IMR-90 (cell line): Measurements from ENCODE around the gene FAT1. TPM values are rescaled to one million over a fixed set of nuclear protein-coding genes. Genes with fewer than 3 reads are reported as not detected.

ENCODE experiments used
- ATAC-seq: fragments of 200-7000 bp; cut with Tn5 transposase; 2 replicates; pipeline ENCODE4 v1.9.1; 2020; ENCODE audit warnings: low read depth, mild to moderate bottlenecking, moderate library complexity
- BruUV-seq: library from RNA; stranded (reverse); fragments of 400-500 nt; replicated peaks from 2 replicates; lab custom pipeline; 2021; lab: Mats Ljungman, UMichigan
- CTCF ChIA-PET: fragments of 300-600 bp; formaldehyde crosslinking; extraction: SDS; loops from one replicate; lab custom pipeline; 2021; ENCODE audit warnings: antibody characterized with exemption; lab: Yijun Ruan, JAX
- POLR2A ChIA-PET: fragments of 300-600 bp; sonication (Branson Sonifier 250); formaldehyde crosslinking; loops from one replicate; lab custom pipeline; 2022; ENCODE audit warnings: antibody characterized with exemption; ENCODE audit not compliant: unreplicated experiment; lab: Charles Lee
- DNase-seq: peaks from one replicate; pipeline ENCODE4 v3.0.0; 2013
- H2AFZ ChIP-seq: replicated peaks from 2 replicates; pipeline ENCODE3; 2013; ENCODE audit warnings: low read length, mild to moderate bottlenecking; ENCODE audit not compliant: poor library complexity
- H2AK5ac ChIP-seq: 2 replicates; pipeline ENCODE4 v1.6.1; 2013; ENCODE audit warnings: low read depth, low read length, inconsistent platforms
- H2AK9ac ChIP-seq: replicated peaks from 2 replicates; pipeline ENCODE3; 2013; ENCODE audit warnings: mild to moderate bottlenecking, low read depth, low read length, moderate library complexity; ENCODE audit not compliant: poor library complexity
- H2BK120ac ChIP-seq: 2 replicates; pipeline ENCODE4 v1.6.1; 2013; ENCODE audit warnings: low read depth, low read length, inconsistent platforms
- H2BK15ac ChIP-seq: 3 replicates; pipeline ENCODE4 v1.6.1; 2013; ENCODE audit warnings: low read depth, low read length, inconsistent platforms
- H2BK20ac ChIP-seq: 2 replicates; pipeline ENCODE4 v1.6.1; 2013; ENCODE audit warnings: low read depth, mild to moderate bottlenecking, inconsistent platforms, low read length, moderate library complexity
- H2BK5ac ChIP-seq: 2 replicates; pipeline ENCODE4 v1.6.1; 2013; ENCODE audit warnings: mild to moderate bottlenecking, low read depth, low read length, inconsistent platforms; ENCODE audit not compliant: poor library complexity, severe bottlenecking
- H3K14ac ChIP-seq: replicated peaks from 2 replicates; pipeline ENCODE4 v1.6.1; 2013; ENCODE audit warnings: low read depth, low read length, inconsistent platforms
- H3K18ac ChIP-seq: 2 replicates; pipeline ENCODE4 v1.6.1; 2013; ENCODE audit warnings: low read depth, low read length, control low read depth
- H3K23ac ChIP-seq: 2 replicates; pipeline ENCODE4 v1.6.1; 2013; ENCODE audit warnings: low read depth, low read length, inconsistent platforms
- H3K27ac ChIP-seq: 2 replicates; pipeline ENCODE4 v1.5.1; 2013; ENCODE audit warnings: mild to moderate bottlenecking, control low read depth, low read length; ENCODE audit not compliant: insufficient read depth
- H3K27me3 ChIP-seq: 2 replicates; pipeline ENCODE4 v1.6.1; 2013; ENCODE audit warnings: low read length; ENCODE audit not compliant: control insufficient read depth, insufficient read depth
- H3K36me3 ChIP-seq: 2 replicates; pipeline ENCODE4 v1.6.1; 2013; ENCODE audit warnings: low read length, mixed read lengths; ENCODE audit not compliant: control insufficient read depth, insufficient read depth
- H3K4ac ChIP-seq: 2 replicates; pipeline ENCODE4 v1.6.1; 2013; ENCODE audit warnings: low read depth, low read length, inconsistent platforms
- H3K4me1 ChIP-seq: 2 replicates; pipeline ENCODE4 v1.6.1; 2013; ENCODE audit warnings: low read length, mixed read lengths; ENCODE audit not compliant: control insufficient read depth, insufficient read depth
- H3K4me2 ChIP-seq: 2 replicates; pipeline ENCODE4 v1.6.1; 2013; ENCODE audit warnings: low read depth, mild to moderate bottlenecking, control low read depth, low read length, moderate library complexity
- H3K4me3 ChIP-seq: 2 replicates; pipeline ENCODE4 v1.5.1; 2013; ENCODE audit warnings: low read depth, mild to moderate bottlenecking, control low read depth, low read length, moderate library complexity; ENCODE audit not compliant: insufficient read depth
- H3K56ac ChIP-seq: 2 replicates; pipeline ENCODE4 v1.6.1; 2013; ENCODE audit warnings: low read length, inconsistent platforms; ENCODE audit not compliant: insufficient read depth; ENCODE audit errors: extremely low read depth
- H3K79me1 ChIP-seq, 2 experiments: 2 replicates each; pipeline ENCODE4 v1.6.1; 2013; ENCODE audit warnings: low read length in 2 of 2, inconsistent platforms in 1 of 2, low read depth in 1 of 2
- H3K9ac ChIP-seq: 2 replicates; pipeline ENCODE4 v1.6.1; 2013; ENCODE audit warnings: low read depth, low read length, control low read depth
- H3K9me1 ChIP-seq: 2 replicates; pipeline ENCODE4 v1.6.1; 2013; ENCODE audit warnings: low read length, inconsistent platforms; ENCODE audit not compliant: insufficient read depth
- H3K9me3 ChIP-seq: 2 replicates; pipeline ENCODE4 v1.6.1; 2013; ENCODE audit warnings: low read length; ENCODE audit not compliant: control insufficient read depth, insufficient read depth
- H4K20me1 ChIP-seq: 2 replicates; pipeline ENCODE4 v1.6.1; 2013; ENCODE audit warnings: low read length, inconsistent platforms; ENCODE audit not compliant: insufficient read depth
- H4K5ac ChIP-seq: 2 replicates; pipeline ENCODE4 v1.6.1; 2013; ENCODE audit warnings: mild to moderate bottlenecking, low read depth, low read length, control low read depth
- H4K8ac ChIP-seq, 2 experiments: 2 replicates each; pipeline ENCODE4 v1.6.1; 2013; ENCODE audit warnings: low read depth in 2 of 2, low read length in 2 of 2, control low read depth in 1 of 2, inconsistent platforms in 1 of 2
- H4K91ac ChIP-seq: 2 replicates; pipeline ENCODE4 v1.6.1; 2013; ENCODE audit warnings: low read depth, low read length, inconsistent platforms; ENCODE audit not compliant: insufficient read depth
- BHLHE40 ChIP-seq: fragments of 150-350 bp; IDR thresholded peaks from 2 replicates; pipeline ENCODE4 v1.6.1; 2016; ENCODE audit warnings: mild to moderate bottlenecking, low read depth, low read length
- CEBPB ChIP-seq: IDR thresholded peaks from 2 replicates; pipeline ENCODE4 v1.6.1; 2012; ENCODE audit warnings: low read depth, low read length, improper control_type of control experiment
- CHD1 ChIP-seq: IDR thresholded peaks from 2 replicates; pipeline ENCODE4 v1.6.1; 2012; ENCODE audit warnings: low read depth, low read length, improper control_type of control experiment
- FOS ChIP-seq: fragments of 150-350 bp; IDR thresholded peaks from 2 replicates; pipeline ENCODE4 v1.6.1; 2016; ENCODE audit warnings: low read depth, low read length
- MAFK ChIP-seq: IDR thresholded peaks from 2 replicates; pipeline ENCODE4 v1.6.1; 2012; ENCODE audit warnings: low read depth, low read length, improper control_type of control experiment
- MAZ ChIP-seq: IDR thresholded peaks from 2 replicates; pipeline ENCODE4 v1.6.1; 2012; ENCODE audit warnings: low read depth, mild to moderate bottlenecking, low read length, improper control_type of control experiment, moderate library complexity, borderline replicate concordance
- MXI1 ChIP-seq: IDR thresholded peaks from 2 replicates; pipeline ENCODE4 v1.6.1; 2012; ENCODE audit warnings: low read depth, mild to moderate bottlenecking, low read length, moderate library complexity, borderline replicate concordance
- NFE2L2 ChIP-seq: fragments of 150-350 bp; IDR thresholded peaks from 2 replicates; pipeline ENCODE4 v1.6.1; 2016; ENCODE audit warnings: low read depth, mild to moderate bottlenecking, low read length
- POLR2A ChIP-seq: IDR thresholded peaks from 2 replicates; pipeline ENCODE4 v1.6.1; 2012; ENCODE audit warnings: mild to moderate bottlenecking, low read depth, low read length
- RAD21 ChIP-seq: IDR thresholded peaks from 2 replicates; pipeline ENCODE4 v1.6.1; 2012; ENCODE audit warnings: low read length, improper control_type of control experiment
- RCOR1 ChIP-seq: IDR thresholded peaks from 2 replicates; pipeline ENCODE4 v1.6.1; 2012; ENCODE audit warnings: mild to moderate bottlenecking, low read length, improper control_type of control experiment; ENCODE audit not compliant: insufficient replicate concordance
- RFX5 ChIP-seq: IDR thresholded peaks from 2 replicates; pipeline ENCODE4 v1.8.0; 2012; ENCODE audit warnings: low read depth, mild to moderate bottlenecking, low read length, moderate library complexity
- SMC3 ChIP-seq: fragments of 150-350 bp; IDR thresholded peaks from 2 replicates; pipeline ENCODE4 v1.6.1; 2016; ENCODE audit warnings: low read depth, mild to moderate bottlenecking, antibody characterized with exemption, low read length, moderate library complexity
- WGBS, 2 experiments: methylation state at CpG; one replicate each; pipeline versions ENCODE4 v1.1.5 to v1.1.7; 2013; ENCODE audit warnings: missing lambda C conversion rate in 2 of 2; ENCODE audit not compliant: insufficient read length in 1 of 2; ENCODE audit errors: extremely low coverage in 2 of 2; 5-methylcytosine and 5-hydroxymethylcytosine counted together
- dilution Hi-C: fragments of 300-500 bp; cut with HindIII; formaldehyde crosslinking; loops from one replicate; pipeline ENCODE4 v1.14.3; 2018; ENCODE audit warnings: low sequenced_read_pairs; ENCODE audit not compliant: unreplicated experiment
- in situ Hi-C: fragments of 300-500 bp; cut with MboI; formaldehyde crosslinking; loops from 3 replicates; pipeline ENCODE4 v1.14.3; 2019; ENCODE audit warnings: low sequenced_read_pairs, inconsistent platforms, mixed read lengths
- intact Hi-C: fragments of 100-400 bp; cut with micrococcal nuclease; formaldehyde crosslinking; loops from 2 replicates; pipeline ENCODE4 v1.10.0; 2022
- polyA plus RNA-seq, 3 experiments: library from polyadenylated mRNA; depleted of rRNA; stranded (reverse); fragments of >200 nt; gene quantifications; 2 replicates each; pipeline ENCODE4 v1.2.3, GENCODE V29; 2012; ENCODE audit warnings: low replicate concordance in 1 of 3
- total RNA-seq: library from RNA; depleted of rRNA; stranded (reverse); fragments of >200 nt; gene quantifications from 2 replicates; pipeline ENCODE4 v1.2.3, GENCODE V29; 2012
- TF ChIP-seq, protein P1 (sequence below): conservative IDR thresholded peaks from 2 replicates; pipeline ENCODE4 v1.5.1; 2012; ENCODE audit warnings: mild to moderate bottlenecking, low read depth, low read length, improper control_type of control experiment
- TF ChIP-seq, protein P2 (sequence below): fragments of 150-350 bp; IDR thresholded peaks from 2 replicates; pipeline ENCODE4 v1.6.1; 2016; ENCODE audit warnings: low read depth, mild to moderate bottlenecking, low read length, moderate library complexity, borderline replicate concordance
- TF ChIP-seq, protein P3 (sequence below): fragments of 150-350 bp; IDR thresholded peaks from 2 replicates; pipeline ENCODE4 v1.6.1; 2017; ENCODE audit warnings: mild to moderate bottlenecking, antibody characterized with exemption, low read length, low read depth

FAT1 gene
- total and polyA plus RNA-seq, 2 of the 4 experiments (the other 2 are of a cell fraction): 156 to 519 TPM

DNA sequence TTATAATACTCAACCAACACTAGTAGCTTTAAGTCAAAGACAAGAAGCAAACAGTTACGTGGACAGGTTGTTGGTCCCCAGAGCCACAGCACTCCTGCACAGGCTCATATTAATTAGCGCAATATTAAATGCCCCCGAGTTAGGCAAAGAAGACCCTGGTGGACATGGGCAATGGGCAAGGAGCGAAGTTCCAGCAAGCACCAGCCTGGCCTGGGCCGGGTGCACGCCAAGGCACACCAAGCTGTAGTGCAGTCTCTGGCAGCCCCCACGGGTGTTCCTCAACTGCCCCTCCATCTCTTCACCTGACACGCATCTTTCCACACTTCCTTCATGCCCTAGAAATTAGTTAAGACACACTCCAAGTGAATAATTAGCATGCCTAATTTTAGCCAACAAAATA is 20.1 kb downstream of the FAT1 start:
- H4K20me1 ChIP-seq: peaks cover 95% of the 10 kb centered on the region

More for the DNA sequence above, 20.1 kb downstream of the FAT1 start:
- Histone ChIP-seq H2BK20ac (no peak overlapping the region), H4K5ac (no peak overlapping the region), H3K79me1 (peaks cover 14 to 68% of the 10 kb centered on the region in 2 experiments; a peak in 3 of 4 replicates), H3K4me2 (peak overlapping the region; percentile 27; the same call in 1 of the 2 replicates), H3K4me1 (peaks cover 26% of the 10 kb centered on the region), H2AFZ (no peak overlapping the region), H2BK5ac (peak overlapping the region; percentile 25), H3K14ac (no peak overlapping the region), H4K8ac (no peak overlapping the region), H3K27ac (peak overlapping the region; percentile 56; the same call in 1 of the 2 replicates), H2BK120ac (no peak overlapping the region), H2BK15ac (no peak overlapping the region), H3K18ac (no peak overlapping the region), H4K91ac (no peak overlapping the region), H3K27me3 (no peaks in the 10 kb centered on the region), H3K56ac (no peak overlapping the region), H3K36me3 (peaks cover 63% of the 10 kb centered on the region), H3K23ac (no peak overlapping the region), H3K4me3 (no peak overlapping the region), H2AK9ac (no peak overlapping the region), H3K9ac (no peak overlapping the region), H3K4ac (no peak overlapping the region), H3K9me1 (peaks cover 46% of the 10 kb centered on the region), H3K9me3 (no peaks in the 10 kb centered on the region), H2AK5ac (no peak overlapping the region)
- ChIA-PET CTCF (no interaction called here), POLR2A (no interaction called here)
- in situ Hi-C loops (no loop called here), intact Hi-C loops (no loop called here), dilution Hi-C loops (no loop called here)
- BruUV-seq: no TSS peak
- ATAC-seq (no peak), DNase-seq (no peak)
- TF ChIP-seq CEBPB (no peak), NFE2L2 (no peak), MAZ (no peak), RFX5 (no peak), RAD21 (no peak), MXI1 (no peak), BHLHE40 (no peak), CHD1 (no peak), FOS (no peak), SMC3 (no peak), MAFK (no peak), RCOR1 (no peak), POLR2A (no peak)
- TF ChIP-seq, protein P1, sequence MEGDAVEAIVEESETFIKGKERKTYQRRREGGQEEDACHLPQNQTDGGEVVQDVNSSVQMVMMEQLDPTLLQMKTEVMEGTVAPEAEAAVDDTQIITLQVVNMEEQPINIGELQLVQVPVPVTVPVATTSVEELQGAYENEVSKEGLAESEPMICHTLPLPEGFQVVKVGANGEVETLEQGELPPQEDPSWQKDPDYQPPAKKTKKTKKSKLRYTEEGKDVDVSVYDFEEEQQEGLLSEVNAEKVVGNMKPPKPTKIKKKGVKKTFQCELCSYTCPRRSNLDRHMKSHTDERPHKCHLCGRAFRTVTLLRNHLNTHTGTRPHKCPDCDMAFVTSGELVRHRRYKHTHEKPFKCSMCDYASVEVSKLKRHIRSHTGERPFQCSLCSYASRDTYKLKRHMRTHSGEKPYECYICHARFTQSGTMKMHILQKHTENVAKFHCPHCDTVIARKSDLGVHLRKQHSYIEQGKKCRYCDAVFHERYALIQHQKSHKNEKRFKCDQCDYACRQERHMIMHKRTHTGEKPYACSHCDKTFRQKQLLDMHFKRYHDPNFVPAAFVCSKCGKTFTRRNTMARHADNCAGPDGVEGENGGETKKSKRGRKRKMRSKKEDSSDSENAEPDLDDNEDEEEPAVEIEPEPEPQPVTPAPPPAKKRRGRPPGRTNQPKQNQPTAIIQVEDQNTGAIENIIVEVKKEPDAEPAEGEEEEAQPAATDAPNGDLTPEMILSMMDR: no peak
- TF ChIP-seq, protein P2, sequence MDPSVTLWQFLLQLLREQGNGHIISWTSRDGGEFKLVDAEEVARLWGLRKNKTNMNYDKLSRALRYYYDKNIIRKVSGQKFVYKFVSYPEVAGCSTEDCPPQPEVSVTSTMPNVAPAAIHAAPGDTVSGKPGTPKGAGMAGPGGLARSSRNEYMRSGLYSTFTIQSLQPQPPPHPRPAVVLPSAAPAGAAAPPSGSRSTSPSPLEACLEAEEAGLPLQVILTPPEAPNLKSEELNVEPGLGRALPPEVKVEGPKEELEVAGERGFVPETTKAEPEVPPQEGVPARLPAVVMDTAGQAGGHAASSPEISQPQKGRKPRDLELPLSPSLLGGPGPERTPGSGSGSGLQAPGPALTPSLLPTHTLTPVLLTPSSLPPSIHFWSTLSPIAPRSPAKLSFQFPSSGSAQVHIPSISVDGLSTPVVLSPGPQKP: no peak
- TF ChIP-seq, protein P3, sequence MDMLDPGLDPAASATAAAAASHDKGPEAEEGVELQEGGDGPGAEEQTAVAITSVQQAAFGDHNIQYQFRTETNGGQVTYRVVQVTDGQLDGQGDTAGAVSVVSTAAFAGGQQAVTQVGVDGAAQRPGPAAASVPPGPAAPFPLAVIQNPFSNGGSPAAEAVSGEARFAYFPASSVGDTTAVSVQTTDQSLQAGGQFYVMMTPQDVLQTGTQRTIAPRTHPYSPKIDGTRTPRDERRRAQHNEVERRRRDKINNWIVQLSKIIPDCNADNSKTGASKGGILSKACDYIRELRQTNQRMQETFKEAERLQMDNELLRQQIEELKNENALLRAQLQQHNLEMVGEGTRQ: no peak
- WGBS, 2 experiments: 92% methylated on average over 2 of the region's 8 CpGs; no CpG with 5 or more reads in 1 of the 2 experiments
